Fibroblast of the aortic adventitia (primary cell): ENCODE data around the gene RTL1. TPM values are rescaled to one million over a fixed set of nuclear protein-coding genes. Genes with fewer than 3 reads are reported as not detected.
A peak's percentile ranks its signal among the peaks of the same experiment; 100 is the strongest.

Experiments
- DNase-seq: peaks from one replicate; pipeline ENCODE4 v3.0.0-alpha.2; 2010; ENCODE audit warnings: low read depth
- H3K4me3 ChIP-seq: 2 replicates; pipeline ENCODE4 v1.5.1; 2011; ENCODE audit warnings: low read depth, mild to moderate bottlenecking, control low read depth, low read length, moderate library complexity
- CTCF ChIP-seq: IDR thresholded peaks from 2 replicates; pipeline ENCODE4 v1.5.1; 2011; ENCODE audit warnings: mild to moderate bottlenecking, low read length, control low read depth, inconsistent platforms; ENCODE audit not compliant: insufficient read depth
- total RNA-seq: library from RNA; depleted of rRNA; stranded (reverse); fragments of >200 nt; gene quantifications from 2 replicates; pipeline ENCODE4 v1.2.3, GENCODE V29; 2012; ENCODE audit warnings: low replicate concordance

Gene RTL1
- total RNA-seq, 1 donor = not detected

GRCh38 chr14:100865682-100866591 is 37.6 kb downstream of the RTL1 start:
- no peak for DNase-seq
- no peak overlapping the region for H3K4me3 ChIP-seq
- no peak for TF ChIP-seq CTCF

GRCh38 chr14:100864960-100865681 is 38.4 kb downstream of the RTL1 start:
- H3K4me3 ChIP-seq = no peak overlapping the region
- DNase-seq = peak; percentile 53

GRCh38 chr14:100864206-100864605 is 39.3 kb downstream of the RTL1 start:
- no peak overlapping the region for H3K4me3 ChIP-seq
- DNase-seq = no peak
- TF ChIP-seq CTCF = no peak

More at GRCh38 chr14:100864960-100865681, 38.4 kb downstream of the RTL1 start:
- TF ChIP-seq CTCF = no peak

- no peak overlapping the region for H3K4me3 ChIP-seq
- DNase-seq = no peak
- no peak for TF ChIP-seq CTCF
These were observed 40.7 kb downstream of the RTL1 start for GRCh38 chr14:100862793-100863192.

- no peak for TF ChIP-seq CTCF
- no peak for DNase-seq
- no peak overlapping the region for H3K4me3 ChIP-seq
These were observed 41.2 kb downstream of the RTL1 start for GRCh38 chr14:100862277-100862676.

GRCh38 chr14:100861937-100862247 is 41.6 kb downstream of the RTL1 start:
- no peak for DNase-seq
- no peak for TF ChIP-seq CTCF
- no peak overlapping the region for H3K4me3 ChIP-seq
